Nephron progenitor cell (in vitro differentiated cells): ENCODE data around the gene UBAC2.

ENCODE experiments used
- DNase-seq: peaks from one replicate; pipeline ENCODE4 v3.0.0; 2021
- H3K27ac Mint-ChIP-seq: 2 replicates; pipeline ENCODE4 v1.8.0; 2021; ENCODE audit warnings: mild to moderate bottlenecking, moderate library complexity, mixed read lengths
- H3K27me3 Mint-ChIP-seq: 2 replicates; pipeline ENCODE4 v1.8.0; 2021; ENCODE audit warnings: mild to moderate bottlenecking, low read depth, mixed read lengths; ENCODE audit not compliant: poor library complexity
- H3K36me3 Mint-ChIP-seq: 2 replicates; pipeline ENCODE4 v1.8.0; 2021; ENCODE audit warnings: low read depth, mixed read lengths
- H3K4me1 Mint-ChIP-seq: 2 replicates; pipeline ENCODE4 v1.8.0; 2021; ENCODE audit warnings: mixed read lengths
- H3K4me3 Mint-ChIP-seq: 2 replicates; pipeline ENCODE4 v1.8.0; 2021; ENCODE audit warnings: mild to moderate bottlenecking, moderate library complexity, mixed read lengths
- H3K9me3 Mint-ChIP-seq: 2 replicates; pipeline ENCODE4 v1.8.0; 2021; ENCODE audit warnings: mild to moderate bottlenecking, moderate library complexity, mixed read lengths
- TF ChIP-seq, protein P1 (sequence below): fragments of 200-600 bp; sonication (generic); IDR thresholded peaks from 2 replicates; pipeline ENCODE4 v1.5.0; 2021; ENCODE audit warnings: antibody characterized with exemption

The UBAC2 gene, protein sequence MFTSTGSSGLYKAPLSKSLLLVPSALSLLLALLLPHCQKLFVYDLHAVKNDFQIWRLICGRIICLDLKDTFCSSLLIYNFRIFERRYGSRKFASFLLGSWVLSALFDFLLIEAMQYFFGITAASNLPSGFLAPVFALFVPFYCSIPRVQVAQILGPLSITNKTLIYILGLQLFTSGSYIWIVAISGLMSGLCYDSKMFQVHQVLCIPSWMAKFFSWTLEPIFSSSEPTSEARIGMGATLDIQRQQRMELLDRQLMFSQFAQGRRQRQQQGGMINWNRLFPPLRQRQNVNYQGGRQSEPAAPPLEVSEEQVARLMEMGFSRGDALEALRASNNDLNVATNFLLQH

DNA sequence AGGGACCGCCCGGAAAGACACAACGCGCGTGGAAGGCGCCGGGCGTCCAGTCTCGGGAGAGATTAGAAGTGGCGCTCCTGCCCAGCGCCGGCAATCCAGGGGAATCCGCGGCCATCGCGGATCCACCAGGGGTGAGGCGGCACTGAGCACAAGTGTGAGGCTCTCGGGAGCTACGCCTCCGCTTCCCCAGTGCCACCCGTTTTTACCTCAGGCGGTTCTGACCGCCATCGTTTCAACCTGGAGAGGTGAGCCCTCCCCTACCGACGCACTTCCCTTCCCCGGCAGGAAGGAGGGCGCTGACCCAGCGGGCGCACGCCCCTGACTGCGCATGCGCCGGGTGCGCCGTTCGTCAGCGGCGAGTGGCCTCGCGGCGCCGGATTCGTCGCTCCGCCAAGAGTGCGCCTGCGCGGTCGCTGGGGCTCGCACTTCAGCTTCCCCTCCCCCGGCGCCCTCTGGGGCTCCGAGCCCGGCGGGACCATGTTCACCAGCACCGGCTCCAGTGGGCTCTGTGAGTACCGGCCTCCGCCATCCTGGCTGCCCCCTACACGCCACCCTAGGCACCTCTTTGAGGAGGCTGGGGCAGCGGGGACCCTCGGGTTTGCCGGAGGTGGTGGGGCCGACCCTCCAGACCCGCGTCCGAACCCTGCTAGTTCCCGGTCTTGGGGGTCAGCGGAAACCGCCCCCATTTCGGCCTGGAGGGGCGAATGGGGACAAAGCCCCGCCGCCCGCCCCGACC, at the start of gene UBAC2:
Gene UBAC2, plus strand, starts transcription at position 423 of the 736 bp plus-strand sequence. Its CDS starts 55 bp downstream, at position 478.
- TF ChIP-seq, protein P1, sequence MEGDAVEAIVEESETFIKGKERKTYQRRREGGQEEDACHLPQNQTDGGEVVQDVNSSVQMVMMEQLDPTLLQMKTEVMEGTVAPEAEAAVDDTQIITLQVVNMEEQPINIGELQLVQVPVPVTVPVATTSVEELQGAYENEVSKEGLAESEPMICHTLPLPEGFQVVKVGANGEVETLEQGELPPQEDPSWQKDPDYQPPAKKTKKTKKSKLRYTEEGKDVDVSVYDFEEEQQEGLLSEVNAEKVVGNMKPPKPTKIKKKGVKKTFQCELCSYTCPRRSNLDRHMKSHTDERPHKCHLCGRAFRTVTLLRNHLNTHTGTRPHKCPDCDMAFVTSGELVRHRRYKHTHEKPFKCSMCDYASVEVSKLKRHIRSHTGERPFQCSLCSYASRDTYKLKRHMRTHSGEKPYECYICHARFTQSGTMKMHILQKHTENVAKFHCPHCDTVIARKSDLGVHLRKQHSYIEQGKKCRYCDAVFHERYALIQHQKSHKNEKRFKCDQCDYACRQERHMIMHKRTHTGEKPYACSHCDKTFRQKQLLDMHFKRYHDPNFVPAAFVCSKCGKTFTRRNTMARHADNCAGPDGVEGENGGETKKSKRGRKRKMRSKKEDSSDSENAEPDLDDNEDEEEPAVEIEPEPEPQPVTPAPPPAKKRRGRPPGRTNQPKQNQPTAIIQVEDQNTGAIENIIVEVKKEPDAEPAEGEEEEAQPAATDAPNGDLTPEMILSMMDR, result no peak
- Mint-ChIP-seq H3K9me3 (no peaks in the 10 kb centered on the region), H3K27me3 (peaks cover 4% of the 10 kb centered on the region), H3K4me3 (peak within 1 kb of the TSS; percentile 89), H3K36me3 (peaks cover 20% of the 10 kb centered on the region), H3K4me1 (peaks cover 64% of the 10 kb centered on the region), H3K27ac (peak within 1 kb of the TSS; percentile 97)
- peak; percentile 96 for DNase-seq

DNA sequence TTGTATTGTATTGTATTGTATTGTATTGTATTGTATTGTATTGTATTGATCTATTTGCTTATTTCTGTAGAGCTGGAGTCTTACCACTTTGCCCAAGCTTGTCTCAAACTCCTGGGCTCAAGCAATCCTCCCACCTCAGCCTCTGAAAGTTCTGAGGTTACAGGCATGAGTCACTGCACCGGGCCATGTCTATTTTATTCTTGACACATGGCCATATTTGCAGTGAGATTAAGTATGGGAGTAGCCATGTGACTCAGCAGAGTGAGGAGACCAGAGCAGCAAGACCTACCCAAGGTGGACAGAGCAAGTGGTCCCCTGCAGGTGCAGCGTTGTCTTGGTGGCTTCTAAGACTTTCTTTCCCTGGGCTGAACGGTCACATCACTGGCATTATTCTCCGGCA, 49.1 kb upstream of the UBAC2 start:
- DNase-seq, result no peak
- Mint-ChIP-seq H3K27ac (no peak overlapping the region), H3K9me3 (no peaks in the 10 kb centered on the region), H3K4me1 (no peaks in the 10 kb centered on the region), H3K36me3 (no peaks in the 10 kb centered on the region), H3K27me3 (peaks cover 7% of the 10 kb centered on the region), H3K4me3 (no peak overlapping the region)
- TF ChIP-seq, protein P1, result no peak

DNA sequence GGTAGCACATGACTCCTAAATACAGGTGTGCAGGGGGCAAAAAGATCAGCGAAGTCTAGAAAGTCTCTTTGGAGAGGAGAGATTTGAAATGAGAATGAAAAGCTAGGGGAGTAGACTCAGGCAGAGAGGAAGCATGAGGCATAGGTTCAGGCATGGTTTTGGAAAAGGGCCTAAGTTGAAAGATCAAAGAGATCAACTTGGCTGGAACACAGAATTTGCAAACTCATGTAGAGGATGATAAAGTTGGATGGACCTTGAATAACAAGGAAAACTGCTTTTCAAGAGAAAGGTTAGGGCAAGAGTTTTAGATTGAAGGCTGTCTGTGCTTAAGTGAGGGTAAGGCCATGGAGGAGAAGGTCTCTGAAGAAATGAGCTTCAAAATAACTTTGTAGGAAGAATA, 47.4 kb upstream of the UBAC2 start:
- Mint-ChIP-seq H3K4me3 (no peak overlapping the region), H3K9me3 (no peaks in the 10 kb centered on the region), H3K36me3 (no peaks in the 10 kb centered on the region), H3K27me3 (peaks cover 7% of the 10 kb centered on the region), H3K4me1 (no peaks in the 10 kb centered on the region), H3K27ac (peak overlapping the region; percentile 8)
- TF ChIP-seq, protein P1, result no peak
- no peak for DNase-seq

DNA sequence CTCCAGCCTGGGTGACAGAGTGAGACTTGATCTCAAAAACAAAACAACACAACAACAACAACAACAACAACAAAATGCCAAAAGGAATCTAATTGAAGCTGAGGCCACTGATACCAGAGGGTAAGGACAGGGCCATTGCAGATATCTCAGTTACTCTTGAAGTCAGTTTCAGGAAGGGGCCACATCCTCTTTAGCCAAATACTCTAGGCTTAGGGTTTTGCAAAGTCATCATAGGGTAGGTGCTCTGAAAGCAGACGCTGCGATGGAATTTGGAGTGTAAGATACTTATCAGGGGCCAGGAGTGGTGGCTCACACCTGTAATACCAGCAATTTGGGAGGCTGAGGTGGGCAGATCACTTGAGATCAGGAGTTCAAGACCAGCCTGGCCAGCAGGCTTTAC, 46.6 kb upstream of the UBAC2 start:
- no peak for DNase-seq
- Mint-ChIP-seq H3K4me1 (peaks cover 7% of the 10 kb centered on the region), H3K9me3 (no peaks in the 10 kb centered on the region), H3K4me3 (no peak overlapping the region), H3K27ac (no peak overlapping the region), H3K36me3 (no peaks in the 10 kb centered on the region), H3K27me3 (peaks cover 7% of the 10 kb centered on the region)
- TF ChIP-seq, protein P1, result no peak

DNA sequence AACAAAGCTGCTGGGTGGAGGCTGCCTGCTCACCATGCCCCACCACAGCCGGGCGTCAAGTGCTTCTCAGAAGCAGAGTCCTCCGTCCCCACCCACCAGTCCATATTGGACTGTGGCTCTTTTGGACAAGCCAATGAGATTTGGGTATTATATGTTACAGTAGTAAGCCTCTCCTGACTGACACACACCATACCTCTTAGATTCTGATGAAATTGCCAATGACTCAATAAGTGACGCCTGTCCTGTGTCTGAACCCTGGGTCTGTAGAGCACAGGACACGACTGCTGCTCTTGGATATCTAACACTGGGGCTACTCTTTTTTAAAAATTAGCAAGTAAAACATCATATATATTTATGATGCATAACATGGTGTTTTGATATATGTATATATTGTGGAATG, 44.8 kb upstream of the UBAC2 start:
- Mint-ChIP-seq H3K27me3 (peaks cover 7% of the 10 kb centered on the region), H3K27ac (no peak overlapping the region), H3K36me3 (no peaks in the 10 kb centered on the region)

More for the DNA sequence above, 44.8 kb upstream of the UBAC2 start:
- peaks cover 6% of the 10 kb centered on the region for H3K9me3 Mint-ChIP-seq
- DNase-seq, result no peak
- TF ChIP-seq, protein P1, result no peak
- H3K4me3 Mint-ChIP-seq, result no peak overlapping the region
- peaks cover 23% of the 10 kb centered on the region for H3K4me1 Mint-ChIP-seq
